Measurements from ENCODE around the gene NUDT14.

- TF ChIP-seq, protein P1, sequence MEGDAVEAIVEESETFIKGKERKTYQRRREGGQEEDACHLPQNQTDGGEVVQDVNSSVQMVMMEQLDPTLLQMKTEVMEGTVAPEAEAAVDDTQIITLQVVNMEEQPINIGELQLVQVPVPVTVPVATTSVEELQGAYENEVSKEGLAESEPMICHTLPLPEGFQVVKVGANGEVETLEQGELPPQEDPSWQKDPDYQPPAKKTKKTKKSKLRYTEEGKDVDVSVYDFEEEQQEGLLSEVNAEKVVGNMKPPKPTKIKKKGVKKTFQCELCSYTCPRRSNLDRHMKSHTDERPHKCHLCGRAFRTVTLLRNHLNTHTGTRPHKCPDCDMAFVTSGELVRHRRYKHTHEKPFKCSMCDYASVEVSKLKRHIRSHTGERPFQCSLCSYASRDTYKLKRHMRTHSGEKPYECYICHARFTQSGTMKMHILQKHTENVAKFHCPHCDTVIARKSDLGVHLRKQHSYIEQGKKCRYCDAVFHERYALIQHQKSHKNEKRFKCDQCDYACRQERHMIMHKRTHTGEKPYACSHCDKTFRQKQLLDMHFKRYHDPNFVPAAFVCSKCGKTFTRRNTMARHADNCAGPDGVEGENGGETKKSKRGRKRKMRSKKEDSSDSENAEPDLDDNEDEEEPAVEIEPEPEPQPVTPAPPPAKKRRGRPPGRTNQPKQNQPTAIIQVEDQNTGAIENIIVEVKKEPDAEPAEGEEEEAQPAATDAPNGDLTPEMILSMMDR (IDR thresholded peaks at IDR 0.05; ENCODE audit: poor library complexity, severe bottlenecking) = no peak
- TF ChIP-seq EZH2 (IDR thresholded peaks at IDR 0.05; ENCODE audit: borderline replicate concordance, insufficient read depth, low read length, poor library complexity, severe bottlenecking) = no peak
- no peak for TF ChIP-seq POLR2AphosphoS5 (IDR thresholded peaks at IDR 0.05)
- no peak for TF ChIP-seq MXI1 (conservative IDR thresholded peaks at IDR 0.05; ENCODE audit: poor library complexity, severe bottlenecking)
- no peak for TF ChIP-seq EP300 (conservative IDR thresholded peaks at IDR 0.05; ENCODE audit: poor library complexity, severe bottlenecking)
- TF ChIP-seq RAD21 (conservative IDR thresholded peaks at IDR 0.05) = no peak
- no peak for TF ChIP-seq SMC3 (conservative IDR thresholded peaks at IDR 0.05; ENCODE audit: poor library complexity)
- TF ChIP-seq, protein P2, sequence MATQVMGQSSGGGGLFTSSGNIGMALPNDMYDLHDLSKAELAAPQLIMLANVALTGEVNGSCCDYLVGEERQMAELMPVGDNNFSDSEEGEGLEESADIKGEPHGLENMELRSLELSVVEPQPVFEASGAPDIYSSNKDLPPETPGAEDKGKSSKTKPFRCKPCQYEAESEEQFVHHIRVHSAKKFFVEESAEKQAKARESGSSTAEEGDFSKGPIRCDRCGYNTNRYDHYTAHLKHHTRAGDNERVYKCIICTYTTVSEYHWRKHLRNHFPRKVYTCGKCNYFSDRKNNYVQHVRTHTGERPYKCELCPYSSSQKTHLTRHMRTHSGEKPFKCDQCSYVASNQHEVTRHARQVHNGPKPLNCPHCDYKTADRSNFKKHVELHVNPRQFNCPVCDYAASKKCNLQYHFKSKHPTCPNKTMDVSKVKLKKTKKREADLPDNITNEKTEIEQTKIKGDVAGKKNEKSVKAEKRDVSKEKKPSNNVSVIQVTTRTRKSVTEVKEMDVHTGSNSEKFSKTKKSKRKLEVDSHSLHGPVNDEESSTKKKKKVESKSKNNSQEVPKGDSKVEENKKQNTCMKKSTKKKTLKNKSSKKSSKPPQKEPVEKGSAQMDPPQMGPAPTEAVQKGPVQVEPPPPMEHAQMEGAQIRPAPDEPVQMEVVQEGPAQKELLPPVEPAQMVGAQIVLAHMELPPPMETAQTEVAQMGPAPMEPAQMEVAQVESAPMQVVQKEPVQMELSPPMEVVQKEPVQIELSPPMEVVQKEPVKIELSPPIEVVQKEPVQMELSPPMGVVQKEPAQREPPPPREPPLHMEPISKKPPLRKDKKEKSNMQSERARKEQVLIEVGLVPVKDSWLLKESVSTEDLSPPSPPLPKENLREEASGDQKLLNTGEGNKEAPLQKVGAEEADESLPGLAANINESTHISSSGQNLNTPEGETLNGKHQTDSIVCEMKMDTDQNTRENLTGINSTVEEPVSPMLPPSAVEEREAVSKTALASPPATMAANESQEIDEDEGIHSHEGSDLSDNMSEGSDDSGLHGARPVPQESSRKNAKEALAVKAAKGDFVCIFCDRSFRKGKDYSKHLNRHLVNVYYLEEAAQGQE (IDR thresholded peaks at IDR 0.05; ENCODE audit: borderline replicate concordance) = no peak
These were observed 43.9 kb upstream of the NUDT14 start for GRCh38 chr14:105224845-105225570.

All from neural cell (in vitro differentiated cells).